Adrenal gland (tissue), 19 donors: ENCODE data around the gene SESN1. TPM values are rescaled to one million over a fixed set of nuclear protein-coding genes. Genes with fewer than 3 reads are reported as not detected.
A peak's percentile ranks its signal among the peaks of the same experiment; 100 is the strongest.
"Not testable (repeated sequence)": the region's sequence is repeated elsewhere in the genome, so short reads cannot be mapped to it uniquely, and the experiment has no call there.

Experiments used
- DNase-seq, 7 donors: peaks; one replicate each; pipeline ENCODE4 v3.0.0-alpha.2; 2019 to 2020
- H3K27ac ChIP-seq, 5 donors: fragments of 200-600 bp; sonication (generic) in 4 of 5; 1 replicate in 3 of 5; 2 replicates in 2 of 5; pipeline versions ENCODE4 v1.5.1 to v1.8.0; 2016 to 2020; ENCODE audit warnings: mild to moderate bottlenecking in 1 of 5
- H3K27me3 ChIP-seq: fragments of 200-600 bp; 2 replicates; pipeline ENCODE4 v1.8.0; 2021
- H3K36me3 ChIP-seq, 2 donors: fragments of 200-600 bp; replicated peaks in 1 of 2; 1 replicate in 1 of 2; 2 replicates in 1 of 2; pipeline versions ENCODE4 v1.5.1 to v1.8.0; 2018 to 2022
- H3K4me1 ChIP-seq, 2 donors: fragments of 200-600 bp; replicated peaks in 1 of 2; 1 replicate in 1 of 2; 2 replicates in 1 of 2; pipeline versions ENCODE4 v1.5.1 to v1.8.0; 2018 to 2021
- H3K4me3 ChIP-seq, 4 donors: fragments of 200-600 bp; sonication (generic) in 3 of 4; one replicate each; pipeline ENCODE4 v1.5.1; 2016 to 2018
- H3K9me3 ChIP-seq, 3 donors: fragments of 200-600 bp; sonication (generic) in 1 of 3; replicated peaks in 1 of 3; 1 replicate in 2 of 3; 2 replicates in 1 of 3; pipeline versions ENCODE4 v1.5.1 to v1.8.0; 2016 to 2021
- POLR2A ChIP-seq, 2 donors: fragments of 450-650 bp; IDR thresholded peaks; one replicate each; pipeline ENCODE4 v1.6.1; 2017; ENCODE audit warnings: antibody characterized with exemption in 2 of 2, mild to moderate bottlenecking in 2 of 2, moderate library complexity in 1 of 2
- WGBS, 4 donors: extraction: QIAGEN DNeasy Blood & Tissue Kit in 2 of 4; methylation state at CpG; one replicate each; pipeline versions ENCODE4 v1.1.5 to v1.1.7; 2013 to 2017; 5-methylcytosine and 5-hydroxymethylcytosine counted together
- intact Hi-C, 2 donors: fragments of 100-400 bp; cut with DNase I; formaldehyde crosslinking; loops; one replicate each; pipeline versions ENCODE4 v1.14.1 to v1.15.0; 2022 to 2023
- long read RNA-seq, 10 donors: library from polyadenylated mRNA in 3 of 10; unstranded in 2 of 10; stranded (forward) in 1 of 10; transcript quantifications; one replicate each; pipeline ENCODE4 v2.0.0 and lab custom pipeline, GENCODE V29; 2021 to 2026
- polyA plus RNA-seq, 3 donors: library from polyadenylated mRNA; stranded (reverse); fragments of 200-250 nt in 2 of 3; fragments of 350-450 nt in 1 of 3; fragmentation: Illumina TruSeq in 1 of 3; extraction: RNeasy Lipid Tissue Mini Kit (QIAGEN cat#74804) in 1 of 3; gene quantifications; one replicate each; pipeline ENCODE4 v1.2.3, GENCODE V29; 2013 to 2014
- total RNA-seq, 9 donors: library from RNA; depleted of rRNA in 4 of 9; stranded (reverse); fragments of >200 nt in 4 of 9; fragments of 120-200 nt in 1 of 9; fragmentation: NEBNext Ultra II Directional in 1 of 9; extraction: Animal tissue kit (Norgen Biotek cat#: 25700) in 1 of 9; gene quantifications; one replicate each; pipeline versions ENCODE4 v1.1.0 to v1.2.4, GENCODE V29; 2013 to 2023
- TF ChIP-seq, protein P1 (sequence below), 6 experiments: fragments of 450-650 bp in 4 of 6; fragments of 200-600 bp in 2 of 6; sonication (generic) in 1 of 6; IDR thresholded peaks; 1 replicate in 5 of 6; 2 replicates in 1 of 6; pipeline versions ENCODE4 v1.5.1 to v1.8.0; 2016 to 2021; ENCODE audit warnings: antibody characterized with exemption in 6 of 6, mild to moderate bottlenecking in 2 of 6, moderate library complexity in 1 of 6
- donor health status: healthy with polysubstance abuse.
- donor health status: Bipolar disorder and iron deficiency.
- donor health status: DM: yes; HTN: yes; CAD: no.
- donor health status: DM: no; HTN: no; CAD: no.
- donor health status: DM: no; HTN: no; CAD: no.
- donor health status: DM: yes; HTN: yes; CAD: no.

SESN1 gene
- 10 to 100 TPM; 24.0 to 72.7 (median 44.2) TPM for total RNA-seq
- 10 to 100 TPM; 14.2 to 28.9 (median 25.1) TPM for polyA plus RNA-seq
- long read RNA-seq, donor 1, transcript SESN1-202 (10 exons, 2,676 nt): major isoform, 9 of 27 reads
- long read RNA-seq, donor 1, partial matches to known transcripts: 14 of 27 reads
- long read RNA-seq, donor 1, other reads (novel, unspliced or antisense): 0 of 27 reads
- long read RNA-seq, donor 2, transcript SESN1-204 (10 exons, 3,509 nt): minor isoform, 5 of 19 reads
- long read RNA-seq, donor 2, transcript SESN1-202 (10 exons, 2,676 nt): major isoform, 6 of 19 reads
- long read RNA-seq, donor 2, partial matches to known transcripts: 8 of 19 reads
- long read RNA-seq, donor 2, other reads (novel, unspliced or antisense): 0 of 19 reads
- long read RNA-seq, donor 3, partial matches to known transcripts: 0 of 5 reads
- long read RNA-seq, donor 3, other reads (novel, unspliced or antisense): 0 of 5 reads
- long read RNA-seq, donor 4, transcript SESN1-202 (10 exons, 2,676 nt): major isoform, 15 of 23 reads
- long read RNA-seq, donor 4, partial matches to known transcripts: 4 of 23 reads
- long read RNA-seq, donor 4, other reads (novel, unspliced or antisense): 2 of 23 reads
- long read RNA-seq, donor 5, transcript SESN1-204 (10 exons, 3,509 nt): minor isoform, 20 of 123 reads
- long read RNA-seq, donor 5, transcript SESN1-202 (10 exons, 2,676 nt): major isoform, 94 of 123 reads
- long read RNA-seq, donor 5, partial matches to known transcripts: 3 of 123 reads
- long read RNA-seq, donor 5, other reads (novel, unspliced or antisense): 6 of 123 reads
- long read RNA-seq, donor 6, transcript SESN1-202 (10 exons, 2,676 nt): major isoform, 23 of 30 reads
- long read RNA-seq, donor 6, partial matches to known transcripts: 0 of 30 reads
- long read RNA-seq, donor 6, other reads (novel, unspliced or antisense): 6 of 30 reads
- long read RNA-seq, donor 7, partial matches to known transcripts: 16 of 21 reads
- long read RNA-seq, donor 7, other reads (novel, unspliced or antisense): 0 of 21 reads
- long read RNA-seq, donor 8, transcript SESN1-204 (10 exons, 3,509 nt): minor isoform, 11 of 53 reads
- long read RNA-seq, donor 8, transcript SESN1-202 (10 exons, 2,676 nt): major isoform, 12 of 53 reads
- long read RNA-seq, donor 8, partial matches to known transcripts: 30 of 53 reads
- long read RNA-seq, donor 8, other reads (novel, unspliced or antisense): 0 of 53 reads
- long read RNA-seq, donor 9, transcript SESN1-202 (10 exons, 2,676 nt): major isoform, 13 of 23 reads
- long read RNA-seq, donor 9, partial matches to known transcripts: 7 of 23 reads
- long read RNA-seq, donor 9, other reads (novel, unspliced or antisense): 0 of 23 reads
- long read RNA-seq, donor 10, partial matches to known transcripts: 14 of 19 reads
- long read RNA-seq, donor 10, other reads (novel, unspliced or antisense): 0 of 19 reads

DNA sequence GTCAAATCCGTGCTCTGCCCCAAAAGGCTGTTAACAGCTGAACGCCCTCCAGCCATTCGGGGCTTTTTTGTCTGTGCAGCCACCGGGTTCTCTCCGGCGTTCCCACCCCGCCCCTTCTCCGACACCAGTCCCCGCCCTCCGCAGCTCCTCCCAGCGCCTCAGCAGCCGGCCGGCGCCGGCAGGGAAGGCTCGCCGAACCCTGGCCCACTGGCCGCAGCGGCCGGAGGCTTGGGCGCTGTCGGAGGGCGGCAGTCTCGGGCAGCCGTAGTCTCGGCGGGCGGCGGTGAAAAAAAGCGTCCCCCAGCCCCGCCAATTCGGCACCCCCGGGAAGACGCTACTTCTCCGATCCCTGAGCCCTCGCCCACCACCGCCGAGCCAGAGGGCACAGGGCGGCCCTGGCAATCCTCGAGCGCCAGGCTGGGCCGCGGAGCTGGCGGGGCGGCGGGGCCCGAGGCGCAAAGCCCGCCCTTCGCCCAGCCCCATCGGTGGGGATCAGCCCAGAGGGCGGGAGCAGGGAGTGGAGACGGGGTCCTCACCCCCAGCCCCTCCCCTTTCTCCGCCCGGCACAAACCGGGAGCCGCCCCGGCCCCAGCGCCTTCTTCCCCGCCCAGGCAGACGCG lies at the start of gene SESN1:
TSS of gene SESN1 (minus strand) at position 431 of the 620 bp plus-strand sequence. CDS start 773 bp downstream, outside the sequence.
- H3K27me3 ChIP-seq: no peaks in the 10 kb centered on the region
- TF ChIP-seq, protein P1, sequence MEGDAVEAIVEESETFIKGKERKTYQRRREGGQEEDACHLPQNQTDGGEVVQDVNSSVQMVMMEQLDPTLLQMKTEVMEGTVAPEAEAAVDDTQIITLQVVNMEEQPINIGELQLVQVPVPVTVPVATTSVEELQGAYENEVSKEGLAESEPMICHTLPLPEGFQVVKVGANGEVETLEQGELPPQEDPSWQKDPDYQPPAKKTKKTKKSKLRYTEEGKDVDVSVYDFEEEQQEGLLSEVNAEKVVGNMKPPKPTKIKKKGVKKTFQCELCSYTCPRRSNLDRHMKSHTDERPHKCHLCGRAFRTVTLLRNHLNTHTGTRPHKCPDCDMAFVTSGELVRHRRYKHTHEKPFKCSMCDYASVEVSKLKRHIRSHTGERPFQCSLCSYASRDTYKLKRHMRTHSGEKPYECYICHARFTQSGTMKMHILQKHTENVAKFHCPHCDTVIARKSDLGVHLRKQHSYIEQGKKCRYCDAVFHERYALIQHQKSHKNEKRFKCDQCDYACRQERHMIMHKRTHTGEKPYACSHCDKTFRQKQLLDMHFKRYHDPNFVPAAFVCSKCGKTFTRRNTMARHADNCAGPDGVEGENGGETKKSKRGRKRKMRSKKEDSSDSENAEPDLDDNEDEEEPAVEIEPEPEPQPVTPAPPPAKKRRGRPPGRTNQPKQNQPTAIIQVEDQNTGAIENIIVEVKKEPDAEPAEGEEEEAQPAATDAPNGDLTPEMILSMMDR (IDR thresholded peaks at IDR 0.05): peak in 1 of 6 experiments; percentile 13
- TF ChIP-seq POLR2A (IDR thresholded peaks at IDR 0.05): peak; percentile 95 to 96
- H3K27ac ChIP-seq: peak within 1 kb of the TSS; percentile 88 to 98 (median 93)
- 0 to 3% (median 1%) methylated on average over 16 to 62 of the region's 62 CpGs for WGBS, 4 donors
- DNase-seq: peak; percentile 91 to 97 (median 94)
- peaks cover 12 to 42% of the 10 kb centered on the region in 2 donors for H3K4me1 ChIP-seq
- H3K4me3 ChIP-seq: peak within 1 kb of the TSS; percentile 4 to 69 (median 42)
- no peaks in the 10 kb centered on the region for H3K9me3 ChIP-seq
- intact Hi-C loops: no loop called here
- no peaks in the 10 kb centered on the region for H3K36me3 ChIP-seq

DNA sequence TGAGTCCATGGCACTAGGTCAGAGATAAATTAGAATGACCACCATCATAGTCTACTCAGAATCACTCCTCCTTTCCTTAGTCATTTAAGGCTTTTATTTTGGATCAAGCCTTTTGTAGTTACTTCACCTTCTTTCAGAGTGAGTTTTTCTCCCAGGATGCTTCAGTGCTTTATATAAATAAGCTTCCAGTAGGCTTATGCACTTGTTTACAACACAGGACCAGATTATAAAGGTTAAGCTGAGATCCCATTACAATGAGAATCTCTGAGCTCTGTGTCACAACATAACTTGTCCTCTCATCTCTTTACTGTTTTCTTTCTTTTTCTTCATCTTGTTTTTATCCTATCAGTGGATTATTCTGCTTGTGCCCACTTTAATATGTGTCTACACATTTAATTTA lies 48.5 kb upstream of the SESN1 start:
- Histone ChIP-seq H3K9me3 (no peaks in the 10 kb centered on the region), H3K4me1 (peaks cover 0 to 7% of the 10 kb centered on the region in 2 donors), H3K27me3 (no peaks in the 10 kb centered on the region), H3K36me3 (no peaks in the 10 kb centered on the region), H3K4me3 (no peak overlapping the region), H3K27ac (no peak overlapping the region)
- no peak for DNase-seq
- TF ChIP-seq, protein P1 (IDR thresholded peaks at IDR 0.05): no peak
- no peak for TF ChIP-seq POLR2A (IDR thresholded peaks at IDR 0.05)
- intact Hi-C loops: no loop called here

DNA sequence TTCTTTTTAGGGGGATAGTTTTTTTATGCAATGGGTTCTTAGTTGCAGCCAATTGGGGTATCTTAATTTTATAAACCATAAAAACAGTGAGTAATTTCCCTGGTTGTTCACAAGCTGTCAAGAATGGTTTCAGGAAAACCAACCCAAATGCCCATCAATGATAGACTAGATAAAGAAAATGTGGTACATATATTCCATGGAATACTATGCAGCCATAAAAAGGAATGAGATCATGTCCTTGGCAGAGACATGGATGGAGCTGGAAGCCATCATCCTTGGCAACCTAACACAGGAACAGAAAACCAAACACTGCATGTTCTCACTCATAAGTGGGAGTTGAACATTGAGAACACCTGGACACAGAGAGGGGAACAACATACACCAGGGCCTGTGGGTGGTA lies 47.4 kb upstream of the SESN1 start:
- H3K4me1 ChIP-seq, H3K9me3 ChIP-seq, DNase-seq, H3K27me3 ChIP-seq, intact Hi-C loops, H3K36me3 ChIP-seq, H3K4me3 ChIP-seq, H3K27ac ChIP-seq: not testable (repeated sequence)

DNA sequence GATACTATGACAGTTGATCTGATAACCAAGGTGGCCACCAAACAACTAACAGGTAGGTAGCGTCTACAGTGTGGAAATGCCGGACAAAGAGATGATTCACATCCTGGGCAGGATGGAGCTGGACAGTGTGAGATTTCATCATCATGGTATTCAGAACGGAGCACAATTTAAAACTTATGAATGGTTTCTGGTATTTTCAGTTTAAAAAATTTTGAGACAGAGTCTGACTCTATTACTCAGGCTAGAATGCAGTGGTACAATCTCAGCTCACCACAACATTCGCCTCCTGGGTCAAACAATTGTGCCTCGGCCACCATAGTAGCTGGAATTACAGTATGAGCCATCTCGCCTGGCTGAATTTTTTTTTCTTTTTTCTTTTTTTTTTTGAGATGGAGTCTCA lies 44.5 kb upstream of the SESN1 start:
- no peaks in the 10 kb centered on the region for H3K4me1 ChIP-seq
- no peaks in the 10 kb centered on the region for H3K27me3 ChIP-seq
- no peak for TF ChIP-seq POLR2A (IDR thresholded peaks at IDR 0.05)
- TF ChIP-seq, protein P1 (IDR thresholded peaks at IDR 0.05): no peak
- 83 to 90% (median 89%) methylated on average over 6 of the region's 6 CpGs for WGBS, 4 donors
- H3K4me3 ChIP-seq: no peak overlapping the region
- no peak for DNase-seq
- H3K9me3 ChIP-seq: no peaks in the 10 kb centered on the region
- intact Hi-C loops: no loop called here
- H3K27ac ChIP-seq: no peak overlapping the region
- H3K36me3 ChIP-seq: no peaks in the 10 kb centered on the region

DNA sequence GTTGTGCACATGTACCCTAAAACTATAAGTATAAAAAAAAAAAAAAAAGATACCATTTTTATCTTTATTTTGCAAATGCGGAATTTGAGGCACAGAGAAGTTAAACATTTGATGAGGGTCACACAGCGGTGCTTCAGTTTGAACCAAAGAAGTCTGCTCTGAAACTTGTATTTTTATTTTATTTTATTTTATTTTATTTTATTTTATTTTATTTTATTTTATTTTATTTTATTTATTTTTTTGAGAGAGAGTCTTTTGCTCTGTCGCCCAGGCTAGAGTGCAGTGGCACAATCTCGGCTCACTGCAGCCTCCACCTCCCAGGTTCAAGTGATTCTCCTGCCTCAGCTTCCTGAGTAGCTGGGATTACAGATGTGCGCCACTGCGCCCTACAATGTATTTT lies 41.9 kb upstream of the SESN1 start:
- H3K9me3 ChIP-seq, DNase-seq, H3K4me1 ChIP-seq, H3K27me3 ChIP-seq, intact Hi-C loops, H3K4me3 ChIP-seq, H3K36me3 ChIP-seq, H3K27ac ChIP-seq: not testable (repeated sequence)
- 96 to 98% (median 98%) methylated on average over 6 of the region's 6 CpGs for WGBS, 4 donors

DNA sequence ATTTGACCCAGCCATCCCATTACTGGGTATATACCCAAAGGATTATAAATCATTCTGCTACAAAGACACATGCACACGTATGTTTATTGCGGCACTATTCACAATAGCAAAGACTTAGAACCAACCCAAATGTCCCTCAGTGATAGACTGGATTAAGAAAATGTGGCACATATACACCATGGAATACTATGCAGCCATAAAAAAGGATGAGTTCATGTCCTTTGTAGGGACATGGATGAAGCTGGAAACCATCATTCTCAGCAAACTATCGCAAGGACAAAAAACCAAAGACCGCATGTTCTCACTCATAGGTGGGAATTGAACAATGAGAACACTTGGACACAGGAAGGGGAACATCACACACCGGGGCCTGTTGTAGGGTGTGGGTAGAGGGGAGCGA lies 41.4 kb upstream of the SESN1 start:
- H3K4me3 ChIP-seq, DNase-seq, H3K27ac ChIP-seq, H3K36me3 ChIP-seq, intact Hi-C loops, H3K9me3 ChIP-seq, H3K4me1 ChIP-seq, H3K27me3 ChIP-seq: not testable (repeated sequence)
- whole genome bisulfite sequencing, 4 donors: 92 to 97% (median 95%) methylated on average over 5 to 6 of the region's 6 CpGs

DNA sequence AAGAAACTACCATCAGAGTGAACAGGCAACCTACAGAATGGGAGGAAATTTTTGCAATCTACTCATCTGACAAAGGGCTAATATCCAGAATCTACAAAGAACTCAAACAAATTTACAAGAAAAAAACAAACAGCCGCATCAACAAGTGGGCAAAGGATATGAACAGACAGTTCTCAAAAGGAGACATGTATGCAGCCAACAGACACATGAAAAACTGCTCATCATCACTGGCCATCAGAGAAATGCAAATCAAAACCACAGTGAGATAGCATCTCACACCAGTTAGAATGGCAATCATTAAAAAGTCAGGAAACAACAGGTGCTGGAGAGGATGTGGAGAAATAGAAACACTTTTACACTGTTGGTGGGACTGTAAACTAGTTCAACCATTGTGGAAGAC lies 41.0 kb upstream of the SESN1 start:
- H3K36me3 ChIP-seq, H3K9me3 ChIP-seq, DNase-seq, H3K4me1 ChIP-seq, H3K27ac ChIP-seq, H3K4me3 ChIP-seq, H3K27me3 ChIP-seq, intact Hi-C loops: not testable (repeated sequence)
- WGBS, 4 donors: 95 to 100% (median 99%) methylated on average over 1 of the region's 1 CpG
